IPS-NIHi7 (cell line): Measurements from ENCODE around the gene MAST3.

Experiments
- DNase-seq: peaks from one replicate; pipeline ENCODE4 v3.0.0; 2012; ENCODE audit warnings: mixed read lengths; ENCODE audit errors: extremely low spot score

MAST3 gene

DNA sequence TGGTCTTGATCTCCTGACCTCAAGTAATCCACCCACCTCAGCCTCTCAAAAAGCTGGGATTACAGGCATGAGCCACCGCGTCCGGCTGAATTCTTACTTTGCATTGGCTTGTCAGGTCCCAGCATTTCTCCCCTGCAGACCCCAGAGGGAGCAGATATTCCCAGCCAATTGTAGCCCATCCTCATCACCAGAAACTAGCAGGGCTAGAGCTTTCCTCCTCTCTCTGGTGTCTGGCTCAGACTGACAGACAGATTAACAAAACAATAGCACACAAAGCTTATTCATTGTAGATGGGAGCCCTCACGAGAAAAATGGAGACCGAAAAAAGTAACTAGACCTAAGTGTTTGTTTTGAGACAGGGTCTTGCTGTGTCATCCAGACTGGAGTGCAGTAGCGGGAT, 88.0 kb downstream of the MAST3 start:
- DNase-seq = no peak

DNA sequence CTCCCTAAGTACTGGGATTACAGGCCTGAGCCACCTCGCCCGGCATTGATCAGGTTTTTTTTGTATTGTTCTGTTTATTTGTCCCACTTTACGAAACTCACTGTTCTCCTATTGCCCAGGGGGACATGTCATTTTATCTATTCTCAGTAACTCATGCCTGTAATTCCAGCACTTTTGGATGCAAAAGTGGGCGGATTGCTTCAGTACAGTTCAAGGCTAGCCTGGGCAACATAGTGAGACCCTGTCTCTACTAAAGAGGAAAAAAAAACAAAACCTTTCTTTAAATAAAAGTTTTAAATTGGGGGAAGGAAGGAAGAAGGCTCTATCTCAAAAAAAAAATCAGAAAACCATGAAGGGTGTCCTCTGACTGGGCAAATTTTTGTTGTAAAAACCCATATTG, 92.7 kb downstream of the MAST3 start:
- DNase-seq = no peak

DNA sequence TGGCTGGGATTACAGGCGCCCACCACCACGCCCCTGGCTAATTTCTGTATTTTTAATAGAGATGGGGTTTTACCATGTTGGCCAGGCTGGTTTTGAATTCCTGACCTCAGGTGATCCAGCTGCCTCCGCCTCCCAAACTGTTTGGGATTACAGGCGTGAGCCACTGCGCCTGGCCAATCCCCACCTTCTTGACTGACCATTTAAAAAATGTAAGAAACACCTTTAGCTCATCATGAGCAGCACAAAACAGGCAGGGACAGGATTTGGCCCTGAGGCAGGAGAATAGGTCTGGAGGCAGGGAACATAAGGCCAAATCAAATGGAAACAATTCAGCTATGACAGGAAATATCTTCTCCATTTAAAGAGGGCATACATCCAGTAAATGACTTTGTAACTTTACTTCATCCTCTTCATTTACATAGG, 94.1 kb downstream of the MAST3 start:
- DNase-seq = no peak

DNA sequence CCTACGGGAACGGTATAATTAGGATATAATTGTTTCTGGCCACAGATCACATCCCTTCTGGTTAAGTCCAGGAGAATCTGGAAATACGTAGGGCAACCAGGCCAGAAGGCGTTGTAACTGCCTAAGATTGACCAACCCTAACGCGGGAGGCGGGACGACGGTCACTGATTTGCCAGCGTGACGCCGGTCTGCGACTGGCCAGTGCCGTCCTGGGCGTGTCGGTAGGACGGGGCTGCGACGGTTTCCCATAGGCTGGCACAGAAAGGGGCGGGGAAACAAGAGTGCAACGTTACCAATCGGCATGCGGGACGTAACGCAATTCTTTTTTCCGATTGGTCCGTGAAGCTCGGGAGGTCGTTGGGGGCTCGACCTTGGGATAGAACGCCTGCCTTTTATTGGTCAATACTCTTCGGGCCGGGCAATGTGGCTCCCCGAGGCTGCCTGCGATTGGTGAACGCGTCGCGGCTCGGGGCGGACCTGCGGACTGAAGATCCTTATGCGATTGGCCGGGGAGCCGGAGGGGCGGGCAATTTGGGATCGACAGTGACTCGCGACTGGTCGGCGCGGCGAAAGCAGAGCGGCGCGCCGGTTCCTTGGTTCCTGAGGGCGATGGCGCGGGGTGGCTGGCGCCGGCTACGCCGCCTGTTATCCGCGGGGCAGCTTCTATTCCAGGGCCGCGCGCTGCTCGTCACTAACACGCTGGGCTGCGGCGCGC, 95.3 kb downstream of the MAST3 start, which contains the start of gene MPV17L2:
TSS of gene MPV17L2 (plus strand) at position 546 of the 715 bp plus-strand sequence. CDS start at position 610, 64 bp downstream.
- peak; percentile 96 for DNase-seq

DNA sequence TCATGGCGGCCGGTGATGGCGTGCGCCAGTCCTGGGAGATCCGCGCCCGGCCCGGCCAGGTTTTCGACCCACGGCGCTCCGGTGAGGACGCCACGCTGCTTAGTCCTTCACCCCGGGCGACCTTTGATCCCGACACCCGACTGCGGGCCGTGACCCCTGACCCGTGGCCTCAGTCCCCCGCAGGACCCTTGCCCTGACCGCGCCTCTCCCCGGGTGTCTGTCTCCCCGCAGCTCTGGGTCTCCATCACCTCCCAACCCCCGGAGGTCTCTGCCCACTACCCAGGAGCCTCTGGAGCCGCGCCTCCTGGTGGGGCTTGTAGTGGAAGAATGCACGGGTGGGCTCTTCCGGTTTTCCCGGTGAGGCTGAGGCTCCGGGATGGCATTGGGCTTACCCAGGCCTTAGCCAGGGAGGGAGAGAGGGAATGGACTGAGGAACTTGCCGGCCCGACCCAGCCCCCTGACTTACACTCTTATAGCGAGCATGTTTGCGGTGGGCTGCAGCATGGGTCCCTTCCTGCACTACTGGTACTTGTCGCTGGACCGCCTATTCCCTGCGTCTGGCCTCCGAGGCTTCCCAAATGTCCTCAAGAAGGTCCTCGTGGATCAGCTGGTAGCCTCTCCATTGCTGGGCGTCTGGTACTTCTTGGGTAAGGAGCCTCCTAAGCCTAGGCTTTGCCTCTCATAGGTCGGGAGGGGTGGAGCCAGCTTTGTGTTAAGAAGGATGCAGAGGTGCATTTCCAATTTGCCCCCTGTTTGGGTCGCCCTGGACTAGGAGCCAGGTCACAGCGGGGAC, 96.0 kb downstream of the MAST3 start:
- DNase-seq = no peak

DNA sequence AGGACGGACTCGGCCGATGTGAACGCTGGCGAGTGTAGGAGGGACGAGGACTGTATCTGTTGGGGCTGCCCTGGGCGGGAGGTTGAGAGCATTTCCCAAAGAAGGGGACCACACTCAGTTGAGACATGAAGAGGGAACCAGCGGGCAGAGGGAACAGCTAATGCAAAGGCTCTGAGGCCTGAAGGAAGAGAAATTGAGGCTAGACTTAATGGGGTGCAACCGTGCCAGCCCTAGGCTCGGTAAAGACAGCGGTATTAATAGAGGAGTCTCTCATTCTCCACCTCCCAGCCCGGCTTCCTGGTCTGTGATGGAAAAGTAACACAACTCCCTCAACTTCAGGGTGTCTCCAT, 96.6 kb downstream of the MAST3 start:
- no peak for DNase-seq

DNA sequence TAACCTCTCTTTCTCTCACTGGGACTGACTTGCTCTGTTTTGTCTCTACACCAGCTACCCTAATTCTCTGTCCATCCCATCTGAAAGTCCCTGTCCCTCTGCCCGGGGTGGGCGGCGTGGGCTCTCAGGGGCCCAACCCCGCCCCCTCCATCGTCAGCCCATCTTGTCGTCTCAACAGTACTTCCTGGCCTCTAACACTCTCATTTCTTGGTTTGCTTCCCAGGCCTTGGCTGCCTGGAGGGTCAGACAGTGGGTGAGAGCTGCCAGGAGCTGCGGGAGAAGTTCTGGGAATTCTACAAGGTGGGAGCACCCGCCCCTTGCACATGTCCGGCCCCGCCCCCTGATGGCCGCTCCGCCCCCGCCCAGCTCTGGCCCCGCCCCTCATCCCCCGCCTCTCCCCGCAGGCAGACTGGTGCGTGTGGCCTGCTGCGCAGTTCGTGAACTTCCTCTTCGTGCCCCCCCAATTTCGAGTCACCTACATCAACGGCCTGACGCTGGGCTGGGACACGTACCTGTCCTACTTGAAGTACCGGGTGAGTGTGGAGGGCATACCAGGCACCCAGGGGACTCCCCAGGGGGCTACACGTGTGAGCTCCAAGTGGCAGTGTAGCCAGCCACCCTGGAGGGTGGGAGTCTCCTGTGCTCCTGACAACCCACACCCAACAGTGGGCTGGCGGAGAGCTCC, 97.1 kb downstream of the MAST3 start:
- DNase-seq = peak; percentile 66

DNA sequence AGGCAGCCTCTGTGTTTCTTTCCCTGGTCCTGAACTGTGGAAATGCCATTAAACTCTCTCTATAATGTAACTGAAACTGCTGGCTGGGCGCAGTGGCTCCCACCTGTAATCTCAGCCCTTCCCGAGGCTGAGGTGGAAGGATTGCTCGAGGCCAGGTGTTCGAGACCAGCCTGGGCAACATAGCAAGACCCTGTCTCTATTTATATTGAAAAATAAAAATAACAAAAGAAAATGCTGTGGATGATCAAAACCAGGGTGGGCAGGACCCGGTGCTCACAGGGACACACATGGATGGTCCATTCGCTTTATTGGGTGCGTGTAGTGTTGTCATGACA, 98.9 kb downstream of the MAST3 start:
- no peak for DNase-seq

DNA sequence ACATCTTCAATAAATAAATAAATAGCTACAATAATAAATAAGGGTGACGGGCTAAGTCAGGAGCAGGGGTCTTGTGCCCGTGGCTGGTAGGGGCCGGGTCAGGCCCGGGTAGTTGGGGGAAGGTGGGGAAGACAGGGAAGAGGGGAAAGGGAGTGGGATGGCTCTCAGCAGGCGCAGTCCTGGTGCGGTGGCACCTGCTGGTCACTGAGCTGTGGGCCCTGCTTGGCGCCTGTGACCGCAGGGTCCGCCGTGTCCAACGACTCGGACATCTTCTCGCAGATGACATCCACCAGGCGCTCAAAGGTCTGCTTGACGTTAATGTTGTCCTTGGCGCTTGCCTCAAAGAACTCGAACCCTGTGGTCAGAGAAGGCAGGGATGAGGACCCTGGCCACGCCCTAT, 99.7 kb downstream of the MAST3 start:
- DNase-seq = no peak

DNA sequence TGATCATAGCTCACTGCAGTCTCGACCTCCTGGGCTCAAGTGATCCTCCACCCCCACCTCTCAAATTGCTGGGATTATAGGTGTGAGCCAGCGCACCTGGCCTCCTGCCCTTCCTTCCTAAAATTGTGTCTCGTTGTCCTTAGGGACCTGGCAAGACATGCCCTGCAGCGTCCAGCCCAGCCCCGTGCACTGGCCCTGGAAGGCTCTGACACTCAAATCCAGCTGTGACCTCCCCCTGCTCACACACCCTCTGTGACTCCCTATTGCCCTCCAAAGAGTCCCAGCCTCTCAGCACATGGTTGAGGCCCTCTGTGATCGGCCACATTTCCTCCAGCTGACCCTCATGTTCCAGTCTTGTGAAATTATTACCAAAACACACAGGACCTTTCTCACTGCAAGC, 100.4 kb downstream of the MAST3 start:
- no peak for DNase-seq

DNA sequence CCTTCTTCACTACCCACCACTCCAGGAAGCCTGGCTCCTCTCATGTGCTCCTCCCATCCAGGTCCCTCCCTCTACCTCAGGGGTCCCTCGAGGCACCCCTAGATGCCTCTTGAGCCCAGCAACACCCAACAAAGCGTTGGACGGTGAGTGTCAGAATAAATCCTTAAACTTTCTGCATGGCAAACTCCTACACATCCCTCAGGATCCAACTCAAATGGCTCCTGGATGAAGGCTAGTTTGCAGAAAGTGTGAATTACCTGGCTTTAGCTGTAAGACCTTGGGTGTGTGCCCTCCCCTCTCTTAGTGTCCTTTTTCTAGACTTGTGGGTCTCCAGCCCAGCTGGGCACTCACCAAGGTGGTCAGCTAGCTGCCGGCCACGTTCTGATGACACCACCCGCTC, 100.8 kb downstream of the MAST3 start:
- DNase-seq = no peak
